Cardiac atrium fibroblast (primary cell): ENCODE data around the gene P2RX3. TPM values are rescaled to one million over a fixed set of nuclear protein-coding genes. Genes with fewer than 3 reads are reported as not detected.

Experiments
- total RNA-seq: library from RNA; depleted of rRNA; stranded (reverse); fragments of >200 nt; gene quantifications from 2 replicates; pipeline ENCODE4 v1.2.3, GENCODE V29; 2015

P2RX3 gene
- total RNA-seq: not detected in 2 replicates

DNA sequence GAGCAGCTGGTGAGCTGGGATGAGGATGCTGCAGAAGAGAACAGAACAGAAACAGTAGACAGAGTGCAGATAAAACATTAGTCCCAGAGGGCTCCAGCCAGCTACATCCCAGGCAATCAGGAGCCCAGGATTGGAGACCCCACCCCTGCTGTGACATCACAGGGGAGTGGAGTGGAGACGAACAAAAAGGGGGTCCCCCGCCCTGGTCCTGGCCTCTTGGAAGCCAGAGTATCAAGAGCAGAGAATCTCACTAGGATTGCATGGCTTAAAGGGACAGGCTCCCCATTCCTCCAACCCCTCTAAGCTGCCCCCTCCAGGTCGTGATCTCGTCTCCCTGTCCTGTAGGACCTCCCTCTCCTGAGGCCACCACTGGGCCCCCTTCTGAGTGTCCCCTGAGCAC is at the start of gene P2RX3:
Gene P2RX3 (plus strand): TSS at position 211 of the 400 bp plus-strand sequence. CDS start 199 bp downstream, outside the sequence.

DNA sequence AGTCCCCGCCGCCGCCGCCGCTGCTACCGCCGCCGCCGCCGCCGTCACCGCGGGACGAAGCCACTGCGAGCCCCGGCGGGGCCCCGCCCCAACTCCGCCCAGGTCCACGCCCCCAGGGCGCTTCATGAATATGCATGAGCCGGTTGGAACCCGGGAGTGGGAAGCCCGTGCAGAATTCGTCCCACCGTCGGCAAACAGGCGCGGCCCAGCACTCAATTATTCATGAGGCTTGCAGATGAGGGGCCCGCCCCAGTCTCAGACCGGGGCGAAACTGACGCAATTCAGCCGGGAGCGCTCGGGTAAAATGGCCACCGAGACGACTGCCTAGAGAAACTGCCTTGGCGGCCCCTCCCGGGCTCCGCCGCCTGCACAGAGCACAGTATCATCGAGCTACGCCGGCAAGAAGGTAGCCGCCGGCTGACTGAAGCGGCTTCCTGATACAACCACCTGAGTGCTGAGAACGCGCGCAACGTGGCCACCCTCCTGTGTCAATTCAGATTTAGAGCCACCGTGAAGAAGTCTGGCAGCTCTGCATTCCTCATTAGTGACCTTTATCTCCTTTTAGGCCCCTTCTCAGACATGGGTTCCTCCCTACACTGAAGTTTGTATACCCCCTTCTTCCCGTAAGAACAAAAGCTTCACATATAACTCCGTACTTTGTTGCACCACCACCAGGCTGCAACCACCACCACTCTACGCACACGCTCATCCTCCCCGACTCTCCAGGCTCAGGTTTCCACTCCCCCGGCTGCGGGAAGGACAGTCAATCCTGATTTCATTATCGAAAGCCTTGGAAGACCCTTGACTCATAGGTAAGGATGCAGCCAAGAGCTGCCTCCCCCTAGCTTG is 13.0 kb upstream of the P2RX3 start, which contains the start of gene TNKS1BP1:
Gene TNKS1BP1 (minus strand): TSS at position 67 of the 849 bp plus-strand sequence. CDS start 3,067 bp downstream, outside the sequence.

DNA sequence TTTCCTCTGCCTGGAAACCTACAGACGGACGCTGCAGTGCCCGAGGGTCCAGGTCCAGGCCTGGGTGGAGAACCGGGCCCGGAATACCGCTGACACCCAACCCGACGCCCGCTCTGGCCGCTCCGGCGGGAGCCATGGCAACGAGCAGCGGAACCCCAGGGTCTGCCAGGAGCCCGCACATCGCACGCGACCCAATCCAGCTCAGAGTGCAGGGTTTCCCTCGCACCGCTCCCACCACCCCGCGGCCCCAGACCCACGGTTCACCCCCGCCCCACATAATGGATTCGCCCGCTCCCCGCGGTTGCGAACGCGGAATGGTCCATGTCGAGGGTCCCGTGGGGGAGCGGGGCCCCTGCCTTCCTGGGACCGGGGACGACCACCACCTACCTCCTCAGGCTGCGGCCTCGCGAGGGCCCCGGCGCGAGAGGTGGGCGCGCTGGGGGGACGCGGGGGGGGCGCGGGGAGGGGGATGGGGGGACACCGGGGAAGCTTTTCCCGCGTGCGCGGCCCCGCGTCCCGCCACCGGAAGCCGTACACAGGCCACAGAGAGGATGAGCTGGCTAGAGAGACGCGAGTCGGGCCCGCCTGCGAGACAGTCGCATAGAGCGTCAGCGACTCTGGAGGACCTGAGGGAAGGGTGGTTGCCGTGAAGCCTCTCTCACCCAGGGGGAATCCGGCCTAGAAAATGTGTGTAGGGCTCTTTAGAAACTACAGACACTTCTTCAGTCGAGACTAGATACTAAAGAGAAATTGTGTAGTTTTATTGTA is 2.6 kb upstream of the P2RX3 start, which contains the start of gene SSRP1:
Gene SSRP1 (minus strand): TSS at position 550 of the 768 bp plus-strand sequence. CDS start 771 bp downstream, outside the sequence.

DNA sequence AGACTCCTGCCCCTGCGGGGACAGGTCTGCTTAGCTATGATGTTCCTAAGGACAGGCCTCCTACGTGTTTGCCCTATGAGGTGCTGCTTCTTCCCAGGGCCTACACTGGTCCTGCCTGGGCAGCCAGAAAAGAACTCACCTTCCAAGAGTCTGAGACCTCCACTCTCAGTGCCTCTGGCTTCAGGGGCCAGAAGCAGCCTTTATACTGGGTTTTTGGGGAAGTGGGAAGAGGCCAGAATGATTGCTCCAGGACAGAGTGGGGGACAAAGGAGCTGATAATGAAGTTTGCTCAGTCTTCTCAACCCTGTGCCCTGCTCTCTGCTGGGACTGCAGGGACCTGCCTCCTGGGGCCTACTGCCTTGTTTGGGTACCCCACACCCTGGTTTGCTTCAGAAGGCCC is 42.8 kb downstream of the P2RX3 start, which contains the start of gene PRG3:
Gene PRG3 (minus strand): TSS at position 176 of the 400 bp plus-strand sequence. CDS start 442 bp downstream, outside the sequence.

DNA sequence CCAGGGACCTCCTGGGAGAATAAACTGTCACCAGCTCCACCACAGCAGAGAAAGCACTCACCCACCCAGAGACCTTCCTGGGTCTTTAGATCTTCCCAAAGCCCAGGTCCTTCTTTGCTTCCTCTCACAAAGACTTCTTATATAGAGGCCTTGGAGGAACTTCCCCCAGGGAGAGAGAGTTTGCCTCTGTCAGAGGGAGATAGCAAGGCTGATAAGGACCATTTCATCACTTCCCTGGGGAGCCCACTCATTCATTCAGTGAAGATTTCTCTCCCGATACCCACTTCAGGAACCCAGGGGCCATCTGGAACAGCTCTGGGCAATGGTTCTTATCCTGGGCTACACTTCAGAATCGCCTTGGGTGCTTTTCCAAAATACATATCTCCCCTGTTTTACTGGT is 52.4 kb downstream of the P2RX3 start, which contains the start of gene PRG2:
Gene PRG2 (minus strand): TSS at position 116 of the 400 bp plus-strand sequence. CDS start 706 bp downstream, outside the sequence.

Other genes starting within 250 kb of the P2RX3 start
- gene LRRC55, start 156.4 kb upstream of the P2RX3 start, total RNA-seq: not detected in 2 replicates
- gene APLNR, start 101.1 kb upstream of the P2RX3 start, total RNA-seq: 0.65 and 1.4 TPM in 2 replicates
- gene TNKS1BP1, start 13.4 kb upstream of the P2RX3 start, total RNA-seq: 85.5 and 85.6 TPM in 2 replicates
- gene SSRP1, start 2.5 kb upstream of the P2RX3 start, total RNA-seq: 56.5 and 60.1 TPM in 2 replicates
- gene PRG3, start 42.8 kb downstream of the P2RX3 start, total RNA-seq: not detected in 2 replicates
- gene PRG2, start 52.3 kb downstream of the P2RX3 start, total RNA-seq: not detected in 2 replicates
- gene SLC43A3, start 88.8 kb downstream of the P2RX3 start, total RNA-seq: 20.7 and 35.0 TPM in 2 replicates
- 1.1 TPM in 1 of 2 replicates, not detected in the other for gene RTN4RL2, start 122.2 kb downstream of the P2RX3 start, total RNA-seq
- 8.6 and 14.6 TPM in 2 replicates for gene SLC43A1, start 177.3 kb downstream of the P2RX3 start, total RNA-seq
- gene TIMM10, start 192.4 kb downstream of the P2RX3 start, total RNA-seq: 14.6 and 35.6 TPM in 2 replicates
- not detected in 2 replicates for gene SMTNL1, start 199.2 kb downstream of the P2RX3 start, total RNA-seq
- 48.1 and 61.7 TPM in 2 replicates for gene UBE2L6, start 229.3 kb downstream of the P2RX3 start, total RNA-seq